ENCODE data around the gene CNOT6L.
"Not testable (repeated sequence)": the region's sequence is repeated elsewhere in the genome, so short reads cannot be mapped to it uniquely, and the experiment has no call there.

The CNOT6L gene

GRCh38 chr4:77818602-77819403 is at the start of gene CNOT6L:
TSS of gene CNOT6L (minus strand) at chr4:77819368. CDS start at chr4:77819308, 60 bp downstream.
- TF ChIP-seq CTCF (IDR thresholded peaks at IDR 0.05; ENCODE audit: control extremely low read depth, extremely low read depth, low read depth, missing control alignments), result no peak
- peak; percentile 67 for DNase-seq (ENCODE audit: extremely low spot score)
- ChIA-PET POLR2A (no interaction called here), CTCF (interaction anchor here (0.7 to 2.6 kb wide), 6 partner anchors 10 to 199 kb away, joined by 3 to 11 read pairs (median 4); partner anchors contain the start of gene MRPL1)

- ChIA-PET POLR2A (no interaction called here), CTCF (interaction anchor here (0.9 kb wide), 1 partner anchor 9 kb away, joined by 4 read pairs; no protein-coding TSS in a partner anchor)
- TF ChIP-seq CTCF (IDR thresholded peaks at IDR 0.05; ENCODE audit: control extremely low read depth, extremely low read depth, low read depth, missing control alignments), result no peak
- DNase-seq (ENCODE audit: extremely low spot score), result no peak
These were observed 46.1 kb upstream of the CNOT6L start for GRCh38 chr4:77865259-77865658.

GRCh38 chr4:77863341-77863740 is 44.2 kb upstream of the CNOT6L start:
- ChIA-PET CTCF (interaction anchor here (2.6 kb wide), 1 partner anchor 46 kb away, joined by 11 read pairs; no protein-coding TSS in a partner anchor), POLR2A (interaction anchor here (0.7 kb wide), 1 partner anchor 585 kb away, joined by 3 read pairs; no protein-coding TSS in a partner anchor)
- not testable (repeated sequence) for DNase-seq (ENCODE audit: extremely low spot score)

GRCh38 chr4:77862478-77863216 is 43.5 kb upstream of the CNOT6L start, which contains the start of gene MRPL1:
TSS of gene MRPL1 (plus strand) at chr4:77862830. CDS start at chr4:77862849, 19 bp downstream.
- peak; percentile 80 for DNase-seq (ENCODE audit: extremely low spot score)
- TF ChIP-seq CTCF (IDR thresholded peaks at IDR 0.05; ENCODE audit: control extremely low read depth, extremely low read depth, low read depth, missing control alignments), result peak; percentile 24
- ChIA-PET CTCF (interaction anchor here (0.7 to 2.6 kb wide), 9 partner anchors 10 to 131 kb away, joined by 3 to 11 read pairs (median 4); no protein-coding TSS in a partner anchor), POLR2A (interaction anchor here (0.6 to 1.5 kb wide), 3 partner anchors 10 to 42 kb away, joined by 3 to 9 read pairs (median 5); no protein-coding TSS in a partner anchor)

- no peak for TF ChIP-seq CTCF (IDR thresholded peaks at IDR 0.05; ENCODE audit: control extremely low read depth, extremely low read depth, low read depth, missing control alignments)
- CTCF ChIA-PET, result interaction anchor here (0.8 to 2.6 kb wide), 6 partner anchors 10 to 130 kb away, joined by 3 to 11 read pairs (median 6); no protein-coding TSS in a partner anchor
- POLR2A ChIA-PET, result interaction anchor here (0.7 to 1.5 kb wide), 2 partner anchors 12 to 41 kb away, joined by 3 to 9 read pairs; no protein-coding TSS in a partner anchor
- no peak for DNase-seq (ENCODE audit: extremely low spot score)
These were observed 42.3 kb upstream of the CNOT6L start for GRCh38 chr4:77861495-77861894.

- POLR2A ChIA-PET, result no interaction called here
- DNase-seq (ENCODE audit: extremely low spot score), result no peak
- no peak for TF ChIP-seq CTCF (IDR thresholded peaks at IDR 0.05; ENCODE audit: control extremely low read depth, extremely low read depth, low read depth, missing control alignments)
- CTCF ChIA-PET, result interaction anchor here (1.1 kb wide), 1 partner anchor 25 kb away, joined by 3 read pairs; no protein-coding TSS in a partner anchor
These were observed 40.1 kb upstream of the CNOT6L start for GRCh38 chr4:77859256-77859655.

Data from GM10248 (cell line).